IPS-18a (cell line): ENCODE measurements around the gene AHNAK2.

Source experiments
- H3K27ac ChIP-seq: one replicate; pipeline ENCODE4 v1.5.1; 2013; ENCODE audit warnings: low read length
- H3K27me3 ChIP-seq: one replicate; pipeline ENCODE4 v1.6.1; 2013; ENCODE audit warnings: mild to moderate bottlenecking, low read length; ENCODE audit not compliant: control insufficient read depth, insufficient read depth
- H3K36me3 ChIP-seq: one replicate; pipeline ENCODE4 v1.6.1; 2013; ENCODE audit warnings: low read depth, low read length; ENCODE audit not compliant: control insufficient read depth
- H3K4me1 ChIP-seq: one replicate; pipeline ENCODE4 v1.6.1; 2013; ENCODE audit warnings: low read depth, low read length; ENCODE audit not compliant: control insufficient read depth
- H3K4me3 ChIP-seq: one replicate; pipeline ENCODE4 v1.5.1; 2013; ENCODE audit warnings: low read length
- H3K9ac ChIP-seq: one replicate; pipeline ENCODE4 v1.6.1; 2013; ENCODE audit warnings: mild to moderate bottlenecking, low read length, moderate library complexity
- H3K9me3 ChIP-seq: one replicate; pipeline ENCODE4 v1.6.1; 2013; ENCODE audit warnings: low read depth, low read length; ENCODE audit not compliant: control insufficient read depth

AHNAK2 gene

DNA sequence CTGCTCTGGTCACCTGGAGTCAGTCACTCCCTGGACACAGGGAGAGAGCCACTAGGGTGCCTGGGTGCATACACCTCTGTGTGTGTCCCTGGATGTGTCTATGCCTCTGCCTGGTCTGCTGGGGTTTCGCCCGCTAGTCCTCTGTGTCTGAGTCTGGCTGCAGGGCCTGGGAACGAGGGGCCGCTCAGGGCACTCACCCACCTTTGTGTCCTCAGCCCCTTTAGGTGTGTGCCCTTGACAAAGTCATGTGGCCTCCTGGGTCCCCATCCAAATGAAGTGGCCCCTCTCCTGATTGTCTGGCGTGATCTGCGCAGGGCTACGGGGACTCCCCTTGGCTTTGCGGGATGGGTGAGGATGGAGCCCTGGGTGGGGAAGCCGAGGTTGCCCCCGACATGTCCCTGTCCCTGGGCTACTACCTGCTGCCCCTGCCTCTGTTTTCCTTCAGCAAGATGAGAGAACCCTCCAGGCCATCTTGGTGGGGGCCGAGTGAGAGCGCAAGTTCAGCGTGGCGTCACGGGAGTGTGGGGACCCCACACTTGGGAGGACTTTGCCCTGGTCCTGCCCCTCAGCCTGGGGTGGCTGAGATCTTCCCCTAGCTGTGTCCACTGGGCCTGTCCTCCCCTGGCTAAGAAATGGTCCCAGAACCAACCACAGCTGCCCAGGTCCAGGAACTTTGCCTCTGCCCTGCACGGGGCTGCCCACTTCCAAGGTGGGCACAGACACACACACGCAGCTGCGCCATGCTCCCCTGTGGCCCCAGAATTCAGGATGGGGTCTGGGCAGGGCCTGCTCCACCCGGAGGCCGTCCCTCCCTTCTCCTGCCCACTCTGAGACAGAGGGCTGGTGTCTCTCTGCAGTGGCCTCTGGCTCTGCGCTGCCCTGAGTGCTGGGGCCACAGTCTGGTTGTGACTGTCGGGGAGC is 2.7 kb upstream of the AHNAK2 start:
- H3K27me3 ChIP-seq = peaks cover 44% of the 10 kb centered on the region
- H3K4me1 ChIP-seq = no peaks in the 10 kb centered on the region
- no peaks in the 10 kb centered on the region for H3K36me3 ChIP-seq
- H3K27ac ChIP-seq = no peak overlapping the region
- no peaks in the 10 kb centered on the region for H3K9me3 ChIP-seq
- H3K9ac ChIP-seq = no peak overlapping the region
- H3K4me3 ChIP-seq = no peak overlapping the region

GRCh38 chr14:104979758-104980610 is 1.8 kb upstream of the AHNAK2 start:
- peaks cover 44% of the 10 kb centered on the region for H3K27me3 ChIP-seq
- no peak overlapping the region for H3K27ac ChIP-seq
- no peaks in the 10 kb centered on the region for H3K9me3 ChIP-seq
- no peak overlapping the region for H3K9ac ChIP-seq
- H3K4me3 ChIP-seq = no peak overlapping the region
- no peaks in the 10 kb centered on the region for H3K4me1 ChIP-seq
- H3K36me3 ChIP-seq = no peaks in the 10 kb centered on the region

- no peaks in the 10 kb centered on the region for H3K36me3 ChIP-seq
- H3K4me1 ChIP-seq = no peaks in the 10 kb centered on the region
- H3K27me3 ChIP-seq = peaks cover 44% of the 10 kb centered on the region
Observed at GRCh38 chr14:104978746-104979691, 845 bp upstream of the AHNAK2 start.

GRCh38 chr14:104977008-104977680 is 1.0 kb downstream of the AHNAK2 start:
- peaks cover 44% of the 10 kb centered on the region for H3K27me3 ChIP-seq
- peak overlapping the region; percentile 45 for H3K4me3 ChIP-seq
- H3K36me3 ChIP-seq = no peaks in the 10 kb centered on the region
- no peaks in the 10 kb centered on the region for H3K9me3 ChIP-seq
- no peak overlapping the region for H3K27ac ChIP-seq
- no peak overlapping the region for H3K9ac ChIP-seq
- H3K4me1 ChIP-seq = no peaks in the 10 kb centered on the region

More at GRCh38 chr14:104978746-104979691, 845 bp upstream of the AHNAK2 start:
- Histone ChIP-seq H3K27ac (no peak overlapping the region), H3K4me3 (peak overlapping the region; percentile 45), H3K9me3 (no peaks in the 10 kb centered on the region), H3K9ac (no peak overlapping the region)

DNA sequence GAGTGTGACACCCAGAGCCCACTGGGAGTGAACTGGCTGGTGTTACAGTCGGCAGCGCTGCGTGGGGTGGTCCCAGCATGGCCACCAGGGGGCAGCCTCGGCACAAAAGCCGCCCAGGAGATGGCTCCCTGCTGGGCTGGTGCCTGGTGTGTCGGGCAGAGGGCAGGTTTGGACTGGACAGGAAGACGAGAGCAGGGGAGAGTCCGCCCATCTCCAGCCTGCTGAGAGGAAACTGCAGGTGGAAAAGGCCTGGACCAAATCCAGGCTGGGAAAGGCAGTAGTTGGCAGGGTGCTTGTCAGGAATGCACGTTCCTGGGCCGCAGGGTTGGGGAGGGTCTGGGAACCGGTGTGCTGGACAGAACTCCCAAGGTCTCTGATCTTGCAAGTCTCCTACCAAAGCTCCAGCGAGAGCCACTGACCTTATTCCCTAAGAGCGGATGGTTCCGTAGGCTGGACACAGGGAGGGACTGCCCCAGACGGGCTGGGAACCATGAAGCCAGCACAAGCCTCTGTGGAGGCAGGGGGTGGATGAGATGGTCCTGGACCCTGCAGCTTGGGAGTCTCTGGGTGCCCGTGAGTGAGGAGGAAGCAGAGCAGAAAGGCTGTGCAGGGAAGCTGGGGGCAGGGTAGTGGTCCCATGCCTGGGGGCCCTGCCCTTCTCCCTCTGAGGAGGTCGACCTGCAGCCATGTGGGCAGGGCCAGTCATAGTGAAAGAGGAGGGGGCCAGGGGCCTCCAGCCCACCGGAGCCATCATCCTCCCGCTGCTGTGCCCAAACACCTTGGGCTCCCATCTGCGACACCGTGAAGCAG is 1.8 kb downstream of the AHNAK2 start:
- no peaks in the 10 kb centered on the region for H3K4me1 ChIP-seq
- H3K4me3 ChIP-seq = no peak overlapping the region
- H3K9ac ChIP-seq = no peak overlapping the region
- H3K36me3 ChIP-seq = no peaks in the 10 kb centered on the region
- no peaks in the 10 kb centered on the region for H3K9me3 ChIP-seq
- no peak overlapping the region for H3K27ac ChIP-seq
- H3K27me3 ChIP-seq = peaks cover 44% of the 10 kb centered on the region

DNA sequence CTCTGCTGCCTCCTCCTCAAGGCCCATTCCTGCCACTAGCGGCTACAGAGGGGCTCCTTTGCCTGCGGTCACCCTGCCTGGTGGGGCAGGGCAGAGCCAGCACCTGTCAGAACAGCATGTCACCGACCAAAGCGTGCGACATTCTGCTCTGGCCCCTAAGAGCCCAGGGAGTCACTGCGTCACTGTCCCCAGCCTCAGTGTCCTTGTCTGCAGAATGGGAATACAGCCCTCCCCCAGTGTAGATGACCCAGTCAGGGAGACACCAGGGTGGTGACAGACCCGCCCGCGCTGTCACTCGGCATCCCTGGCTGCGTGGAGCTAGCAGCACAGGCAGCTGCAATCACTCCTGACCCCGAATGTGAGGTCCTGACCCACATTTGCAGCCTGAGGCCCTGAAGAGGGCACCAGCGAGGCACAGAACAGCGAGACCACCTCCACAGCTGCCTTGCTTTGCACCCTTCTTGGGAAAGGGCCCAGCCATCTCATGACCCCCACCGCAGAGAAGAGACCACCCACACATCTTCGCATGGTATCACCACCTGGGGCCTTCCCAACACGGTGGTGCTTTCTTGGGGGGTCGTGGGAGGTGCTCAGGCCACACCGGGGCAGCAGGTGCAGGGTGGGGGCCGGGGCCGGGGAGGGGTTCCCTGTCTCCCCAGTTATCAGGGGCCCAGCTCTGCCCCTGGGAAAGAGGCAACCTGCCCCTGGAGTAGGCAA is 2.5 kb downstream of the AHNAK2 start:
- Histone ChIP-seq H3K27ac (no peak overlapping the region), H3K9ac (no peak overlapping the region), H3K9me3 (no peaks in the 10 kb centered on the region), H3K4me1 (no peaks in the 10 kb centered on the region), H3K4me3 (no peak overlapping the region), H3K36me3 (no peaks in the 10 kb centered on the region), H3K27me3 (peaks cover 43% of the 10 kb centered on the region)

GRCh38 chr14:104974665-104975390 is 3.3 kb downstream of the AHNAK2 start:
- no peak overlapping the region for H3K9ac ChIP-seq
- H3K9me3 ChIP-seq = no peaks in the 10 kb centered on the region
- no peaks in the 10 kb centered on the region for H3K36me3 ChIP-seq
- no peaks in the 10 kb centered on the region for H3K4me1 ChIP-seq
- H3K27ac ChIP-seq = no peak overlapping the region
- H3K27me3 ChIP-seq = peaks cover 34% of the 10 kb centered on the region
- no peak overlapping the region for H3K4me3 ChIP-seq

DNA sequence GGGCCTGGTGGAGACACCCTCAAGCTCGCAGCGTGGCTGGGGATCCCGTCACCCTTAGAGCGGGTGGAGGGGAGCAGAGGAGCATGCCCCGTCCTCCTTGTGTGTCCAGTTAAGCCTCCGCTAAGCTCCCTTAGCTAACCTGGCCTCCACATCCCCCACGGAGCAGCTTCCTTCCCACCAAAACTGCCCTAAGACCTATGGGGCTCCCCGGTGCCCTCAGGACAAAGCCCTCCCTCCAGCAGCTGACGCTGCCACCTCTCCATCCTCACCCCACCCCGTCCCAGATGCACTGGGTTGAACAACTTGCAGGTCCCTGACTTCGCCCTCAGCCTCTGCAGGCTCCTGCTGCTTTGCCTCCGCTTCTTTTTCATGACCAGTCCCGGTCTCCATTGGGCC is 4.0 kb downstream of the AHNAK2 start:
- Histone ChIP-seq H3K27me3 (peaks cover 28% of the 10 kb centered on the region), H3K9ac (no peak overlapping the region), H3K27ac (no peak overlapping the region), H3K4me1 (no peaks in the 10 kb centered on the region), H3K9me3 (no peaks in the 10 kb centered on the region), H3K4me3 (no peak overlapping the region), H3K36me3 (no peaks in the 10 kb centered on the region)

- Histone ChIP-seq H3K36me3 (no peaks in the 10 kb centered on the region), H3K27ac (no peak overlapping the region), H3K9ac (no peak overlapping the region), H3K9me3 (no peaks in the 10 kb centered on the region), H3K4me1 (peaks cover 1% of the 10 kb centered on the region), H3K4me3 (no peak overlapping the region), H3K27me3 (peaks cover 22% of the 10 kb centered on the region)
Observed at GRCh38 chr14:104973385-104974145, 4.6 kb downstream of the AHNAK2 start.
